H1 (cell line): ENCODE data around the gene PDE5A. TPM values are rescaled to one million over a fixed set of nuclear protein-coding genes. Genes with fewer than 3 reads are reported as not detected.

Experiments used
- CTCF ChIA-PET: fragments of 300-600 bp; sonication (Branson Sonifier 250); formaldehyde crosslinking; loops from one replicate; lab custom pipeline; 2021; ENCODE audit not compliant: partially characterized antibody; lab: Charles Lee
- POLR2A ChIA-PET: fragments of 300-600 bp; sonication (Branson Sonifier 250); formaldehyde crosslinking; loops from one replicate; lab custom pipeline; 2021; ENCODE audit warnings: inconsistent platforms; ENCODE audit not compliant: partially characterized antibody; lab: Charles Lee
- DNase-seq, 2 experiments: peaks; one replicate each; pipeline versions ENCODE4 v3.0.0 to v3.0.0-alpha.2; 2010 to 2022; ENCODE audit warnings: low spot score in 2 of 2, low read depth in 1 of 2, mixed read lengths in 1 of 2
- FAIRE-seq: peaks from 2 replicates; lab custom pipeline; 2011; peaks lifted over from hg19 to GRCh38; lab: Jason Lieb, UNC
- H2AFZ ChIP-seq: 2 replicates; pipeline ENCODE4 v1.8.1; 2012; ENCODE audit warnings: low read length, inconsistent platforms
- H2AK5ac ChIP-seq: 2 replicates; pipeline ENCODE4 v1.6.1; 2013; ENCODE audit warnings: low read depth, low read length
- H2BK120ac ChIP-seq: replicated peaks from 2 replicates; pipeline ENCODE3; 2013; ENCODE audit warnings: low read depth, low read length, inconsistent platforms
- H2BK12ac ChIP-seq: 2 replicates; pipeline ENCODE4 v1.6.1; 2013; ENCODE audit warnings: low read depth, low read length
- H2BK15ac ChIP-seq: 2 replicates; pipeline ENCODE4 v1.6.1; 2013; ENCODE audit warnings: low read length
- H2BK20ac ChIP-seq: 2 replicates; pipeline ENCODE4 v1.6.1; 2013; ENCODE audit warnings: low read length
- H2BK5ac ChIP-seq: 2 replicates; pipeline ENCODE4 v1.6.1; 2013; ENCODE audit warnings: low read depth, low read length
- H3K14ac ChIP-seq: 2 replicates; pipeline ENCODE4 v1.6.1; 2013; ENCODE audit warnings: inconsistent platforms; ENCODE audit not compliant: insufficient read length
- H3K18ac ChIP-seq: 2 replicates; pipeline ENCODE4 v1.6.1; 2013; ENCODE audit warnings: low read length; ENCODE audit errors: extremely low read depth
- H3K23ac ChIP-seq: 2 replicates; pipeline ENCODE4 v1.6.1; 2013; ENCODE audit warnings: inconsistent platforms; ENCODE audit not compliant: insufficient read length
- H3K23me2 ChIP-seq: 2 replicates; pipeline ENCODE4 v1.6.1; 2013; ENCODE audit warnings: low read depth, low read length
- H3K27ac ChIP-seq: 2 replicates; pipeline ENCODE4 v1.6.1; 2011; ENCODE audit warnings: low read depth, low read length, inconsistent platforms
- H3K27me3 ChIP-seq, 4 experiments: replicated peaks in 1 of 4; 1 replicate in 1 of 4; 2 replicates in 3 of 4; pipeline versions ENCODE4 v1.6.1 to v1.8.1; 2011 to 2013; ENCODE audit warnings: low read length in 3 of 4, mild to moderate bottlenecking in 3 of 4, inconsistent platforms in 2 of 4, mixed read lengths in 2 of 4, moderate library complexity in 1 of 4; ENCODE audit not compliant: control insufficient read depth in 3 of 4, insufficient read depth in 3 of 4; ENCODE audit errors: extremely low read depth in 1 of 4
- H3K36me3 ChIP-seq, 4 experiments: 2 replicates each; pipeline versions ENCODE4 v1.6.1 to v1.8.1; 2011 to 2013; ENCODE audit warnings: mild to moderate bottlenecking in 4 of 4, low read length in 3 of 4, moderate library complexity in 2 of 4, control low read depth in 1 of 4, inconsistent platforms in 1 of 4; ENCODE audit not compliant: insufficient read depth in 4 of 4, control insufficient read depth in 2 of 4
- H3K4ac ChIP-seq: replicated peaks from 2 replicates; pipeline ENCODE3; 2013; ENCODE audit warnings: low read length, low read depth, mixed read lengths, inconsistent platforms; ENCODE audit not compliant: insufficient read length
- H3K4me1 ChIP-seq, 4 experiments: replicated peaks in 1 of 4; 1 replicate in 1 of 4; 2 replicates in 3 of 4; pipeline versions ENCODE4 v1.6.1 to v1.8.1; 2011 to 2013; ENCODE audit warnings: low read length in 3 of 4, inconsistent platforms in 2 of 4, mixed read lengths in 1 of 4; ENCODE audit not compliant: insufficient read depth in 4 of 4, control insufficient read depth in 3 of 4
- H3K4me2 ChIP-seq, 2 experiments: 2 replicates each; pipeline versions ENCODE4 v1.6.1 to v1.8.1; 2011 to 2013; ENCODE audit warnings: low read depth in 2 of 2, low read length in 2 of 2, control low read depth in 1 of 2, inconsistent platforms in 1 of 2, mild to moderate bottlenecking in 1 of 2; ENCODE audit not compliant: insufficient read depth in 1 of 2
- H3K4me3 ChIP-seq, 4 experiments: fragments of 200-600, 300-600 bp in 1 of 4; sonication (generic), shearing (Covaris generic), sonication (Bioruptor Twin) in 1 of 4; 2 replicates each; pipeline versions ENCODE4 v1.5.1 to v1.8.1; 2011 to 2016; ENCODE audit warnings: low read length in 4 of 4, low read depth in 3 of 4, control low read depth in 2 of 4, inconsistent platforms in 2 of 4, mild to moderate bottlenecking in 2 of 4, mixed read lengths in 1 of 4, moderate library complexity in 1 of 4; ENCODE audit not compliant: insufficient read depth in 2 of 4; ENCODE audit errors: extremely low read depth in 1 of 4
- H3K56ac ChIP-seq: replicated peaks from 2 replicates; pipeline ENCODE3; 2013; ENCODE audit warnings: low read depth, mild to moderate bottlenecking, mixed read lengths, low read length, inconsistent platforms; ENCODE audit not compliant: insufficient read length
- H3K79me1 ChIP-seq: 2 replicates; pipeline ENCODE4 v1.6.1; 2013; ENCODE audit warnings: low read depth, low read length, control low read depth
- H3K79me2 ChIP-seq, 2 experiments: 2 replicates each; pipeline versions ENCODE4 v1.6.1 to v1.8.1; 2012 to 2013; ENCODE audit warnings: low read length in 2 of 2, mild to moderate bottlenecking in 2 of 2, inconsistent platforms in 1 of 2; ENCODE audit not compliant: insufficient read depth in 2 of 2, control insufficient read depth in 1 of 2
- H3K9ac ChIP-seq, 4 experiments: replicated peaks in 1 of 4; 1 replicate in 1 of 4; 2 replicates in 3 of 4; pipeline versions ENCODE4 v1.6.1 to v1.8.1; 2011 to 2013; ENCODE audit warnings: low read depth in 3 of 4, low read length in 3 of 4, control low read depth in 2 of 4, mild to moderate bottlenecking in 2 of 4, moderate library complexity in 2 of 4, inconsistent platforms in 1 of 4; ENCODE audit errors: extremely low read depth in 1 of 4
- H3K9me3 ChIP-seq, 2 experiments: 2 replicates each; pipeline versions ENCODE4 v1.6.1 to v1.8.1; 2012 to 2013; ENCODE audit warnings: mild to moderate bottlenecking in 2 of 2, moderate library complexity in 2 of 2, control low read depth in 1 of 2, inconsistent platforms in 1 of 2, low read depth in 1 of 2, low read length in 1 of 2, mixed read lengths in 1 of 2; ENCODE audit not compliant: insufficient read depth in 2 of 2
- H4K20me1 ChIP-seq, 2 experiments: replicated peaks in 1 of 2; 2 replicates each; pipeline versions ENCODE3 to v1.8.1; 2011 to 2013; ENCODE audit warnings: inconsistent platforms in 2 of 2, low read length in 2 of 2, mild to moderate bottlenecking in 1 of 2; ENCODE audit not compliant: insufficient read depth in 2 of 2, control insufficient read depth in 1 of 2
- H4K5ac ChIP-seq: 2 replicates; pipeline ENCODE4 v1.6.1; 2013; ENCODE audit warnings: low read length, low read depth, mixed read lengths, inconsistent platforms; ENCODE audit not compliant: insufficient read length
- H4K8ac ChIP-seq: 2 replicates; pipeline ENCODE4 v1.8.0; 2013; ENCODE audit warnings: mild to moderate bottlenecking, moderate library complexity, low read length, inconsistent platforms; ENCODE audit not compliant: insufficient read depth; ENCODE audit errors: extremely low read depth
- H4K91ac ChIP-seq: replicated peaks from 2 replicates; pipeline ENCODE3; 2013; ENCODE audit warnings: low read length, mixed read lengths, inconsistent platforms; ENCODE audit not compliant: insufficient read length
- GABPA ChIP-seq: IDR thresholded peaks from 2 replicates; pipeline ENCODE4 v1.6.1; 2011; ENCODE audit warnings: mild to moderate bottlenecking, low read length, moderate library complexity, borderline replicate concordance; ENCODE audit not compliant: insufficient read depth
- JUN ChIP-seq: IDR thresholded peaks from 2 replicates; pipeline ENCODE4 v1.6.1; 2011; ENCODE audit warnings: low read depth, mild to moderate bottlenecking, improper control_type of control experiment, low read length
- KDM1A ChIP-seq: fragments of 200-600, 300-600 bp; sonication (generic); IDR thresholded peaks from 2 replicates; pipeline ENCODE4 v1.7.1; 2016; ENCODE audit warnings: mild to moderate bottlenecking, low read length, borderline replicate concordance
- MAX ChIP-seq: IDR thresholded peaks from 2 replicates; pipeline ENCODE4 v1.6.1; 2012; ENCODE audit warnings: inconsistent platforms
- PHF8 ChIP-seq: fragments of 200-600 bp; sonication (generic); conservative IDR thresholded peaks from 2 replicates; pipeline ENCODE4 v1.7.1; 2012; ENCODE audit warnings: low read depth, mild to moderate bottlenecking, inconsistent platforms, low read length, moderate library complexity
- POLR2AphosphoS5 ChIP-seq: IDR thresholded peaks from 2 replicates; pipeline ENCODE4 v1.6.1; 2011; ENCODE audit warnings: low read depth, low read length
- RNF2 ChIP-seq: fragments of 200-900, 300-1000 bp; sonication (generic); IDR thresholded peaks from 2 replicates; pipeline ENCODE4 v1.7.1; 2016; ENCODE audit warnings: borderline replicate concordance, low read depth, mild to moderate bottlenecking, antibody characterized with exemption, low read length; ENCODE audit not compliant: poor library complexity, severe bottlenecking; ENCODE audit errors: missing control alignments
- SP2 ChIP-seq: IDR thresholded peaks from 2 replicates; pipeline ENCODE4 v1.6.1; 2012; ENCODE audit warnings: mild to moderate bottlenecking, low read length, inconsistent platforms
- TAF7 ChIP-seq: optimal IDR thresholded peaks from 2 replicates; pipeline ENCODE3; 2011; ENCODE audit warnings: low read depth, mild to moderate bottlenecking, inconsistent platforms, low read length, moderate library complexity, borderline replicate concordance
- TCF12 ChIP-seq: IDR thresholded peaks from 2 replicates; pipeline ENCODE4 v1.6.1; 2011; ENCODE audit warnings: low read depth, mild to moderate bottlenecking, low read length
- WGBS, 2 experiments: shearing (Covaris generic) in 1 of 2; methylation state at CpG; one replicate each; pipeline versions ENCODE4 v1.1.6 to v1.1.7; 2013 to 2015; ENCODE audit warnings: low lambda C conversion rate in 2 of 2, mixed read lengths in 2 of 2, inconsistent platforms in 1 of 2, low coverage in 1 of 2, missing lambda C conversion rate in 1 of 2; ENCODE audit not compliant: insufficient replicate concordance in 2 of 2, insufficient coverage in 1 of 2, insufficient read length in 1 of 2; ENCODE audit errors: extremely low coverage in 1 of 2, missing lambda C conversion rate in 1 of 2; 5-methylcytosine and 5-hydroxymethylcytosine counted together
- polyA plus RNA-seq, 7 experiments: library from polyadenylated mRNA; depleted of rRNA in 3 of 7; stranded (reverse) in 5 of 7; unstranded in 2 of 7; fragments of >200 nt in 5 of 7; fragments of 200-250 nt in 2 of 7; gene quantifications; 1 replicate in 5 of 7; 2 replicates in 1 of 7; 4 replicates in 1 of 7; pipeline versions ENCODE4 v1.2.1 to v1.2.3, GENCODE V29; 2011 to 2013; ENCODE audit warnings: missing spikeins in 2 of 7, mixed read lengths in 2 of 7
- total RNA-seq: library from RNA; stranded (reverse); fragmentation: NEBNext Ultra II Directional; extraction: Animal tissue kit (Norgen Biotek cat#: 25700); gene quantifications from 2 replicates; pipeline ENCODE4 v1.2.1, GENCODE V29; 2021

The PDE5A gene
- total and polyA plus RNA-seq, 2 of the 8 experiments (the other 6 are each of a cell fraction or from before 2014, with no cell fraction given): 5.6 to 32.4 TPM

- H4K5ac ChIP-seq: peak overlapping the region; percentile 66
- WGBS, 2 experiments: 25% methylated on average over 1 of the region's 1 CpG; no CpG with 5 or more reads in 1 of the 2 experiments
- H2BK15ac ChIP-seq: no peak overlapping the region
- H3K27ac ChIP-seq: no peak overlapping the region
- no peak overlapping the region for H4K8ac ChIP-seq
- H3K14ac ChIP-seq: no peak overlapping the region
- no peaks in the 10 kb centered on the region; the same call in 1 of the 2 replicates for H3K23me2 ChIP-seq
- TF ChIP-seq TCF12 (no peak), KDM1A (no peak), RNF2 (no peak), POLR2AphosphoS5 (no peak), SP2 (no peak), GABPA (no peak), JUN (no peak), TAF7 (no peak), MAX (no peak), PHF8 (no peak)
- H3K27me3 ChIP-seq: no peaks in the 10 kb centered on the region
- no peaks in the 10 kb centered on the region for H4K20me1 ChIP-seq
- H3K9me3 ChIP-seq: no peaks in the 10 kb centered on the region
- no peaks in the 10 kb centered on the region for H3K79me1 ChIP-seq
- peaks cover 0 to 3% (median 1%) of the 10 kb centered on the region in 4 experiments; a peak in 1 of 7 replicates for H3K4me1 ChIP-seq
- no peak overlapping the region for H3K4me2 ChIP-seq
- no peaks in the 10 kb centered on the region for H3K79me2 ChIP-seq
- ChIA-PET POLR2A (no interaction called here), CTCF (interaction anchor here (1.1 to 1.4 kb wide), 2 partner anchors 10 to 45 kb away, joined by 4 read pairs; partner anchors contain the start of gene PDE5A)
- no peak overlapping the region for H2AK5ac ChIP-seq
- no peak overlapping the region for H3K23ac ChIP-seq
- H3K9ac ChIP-seq: no peak overlapping the region
- no peak overlapping the region for H3K4ac ChIP-seq
- FAIRE-seq (peak; percentile 69), DNase-seq (no peak)
- H3K56ac ChIP-seq: no peak overlapping the region
- no peak overlapping the region for H2BK20ac ChIP-seq
- H3K18ac ChIP-seq: no peak overlapping the region
- H3K36me3 ChIP-seq: no peaks in the 10 kb centered on the region
- no peak overlapping the region for H2BK12ac ChIP-seq
- H2AFZ ChIP-seq: no peak overlapping the region
- no peak overlapping the region for H2BK5ac ChIP-seq
- H4K91ac ChIP-seq: no peak overlapping the region
- H2BK120ac ChIP-seq: no peak overlapping the region
- H3K4me3 ChIP-seq: no peak overlapping the region; a peak in 1 of 8 replicates
These were observed 44.3 kb upstream of the PDE5A start for GRCh38 chr4:119672938-119673337.
